H9 (cell line): ENCODE results near the gene GLIPR2. TPM values are rescaled to one million over a fixed set of nuclear protein-coding genes. Genes with fewer than 3 reads are reported as not detected.
"Not testable (repeated sequence)": the region's sequence is repeated elsewhere in the genome, so short reads cannot be mapped to it uniquely, and the experiment has no call there.

ENCODE experiments used
- DNase-seq: peaks from one replicate; pipeline ENCODE4 v3.0.0-alpha.2; 2017
- H2AFZ ChIP-seq: one replicate; pipeline ENCODE4 v1.6.1; 2013; ENCODE audit warnings: mild to moderate bottlenecking, low read length, control low read depth, moderate library complexity
- H2AK5ac ChIP-seq: 2 replicates; pipeline ENCODE4 v1.6.1; 2013; ENCODE audit warnings: low read length, control low read depth, mixed read lengths; ENCODE audit not compliant: insufficient read length
- H2BK120ac ChIP-seq: one replicate; pipeline ENCODE4 v1.6.1; 2013; ENCODE audit warnings: low read depth, mild to moderate bottlenecking, low read length, control low read depth, inconsistent platforms; ENCODE audit not compliant: poor library complexity, severe bottlenecking
- H2BK12ac ChIP-seq: 2 replicates; pipeline ENCODE4 v1.6.1; 2013; ENCODE audit warnings: low read length, control low read depth, mixed read lengths, low read depth; ENCODE audit not compliant: insufficient read length
- H2BK15ac ChIP-seq: 2 replicates; pipeline ENCODE4 v1.6.1; 2013; ENCODE audit warnings: low read depth, low read length, control low read depth
- H2BK20ac ChIP-seq: one replicate; pipeline ENCODE4 v1.6.1; 2013; ENCODE audit warnings: low read depth, mild to moderate bottlenecking, low read length, control low read depth, inconsistent platforms; ENCODE audit not compliant: poor library complexity, severe bottlenecking
- H2BK5ac ChIP-seq: 2 replicates; pipeline ENCODE4 v1.6.1; 2013; ENCODE audit warnings: low read length, control low read depth, mixed read lengths; ENCODE audit not compliant: insufficient read length
- H3K14ac ChIP-seq: 2 replicates; pipeline ENCODE4 v1.6.1; 2013; ENCODE audit warnings: low read length, control low read depth; ENCODE audit not compliant: insufficient read depth
- H3K18ac ChIP-seq: 2 replicates; pipeline ENCODE4 v1.6.1; 2013; ENCODE audit warnings: low read depth, mild to moderate bottlenecking, mixed read lengths, low read length, control low read depth; ENCODE audit not compliant: insufficient read length
- H3K23ac ChIP-seq: 2 replicates; pipeline ENCODE4 v1.6.1; 2013; ENCODE audit warnings: low read length, control low read depth, mixed read lengths, low read depth; ENCODE audit not compliant: insufficient read length
- H3K23me2 ChIP-seq: 2 replicates; pipeline ENCODE4 v1.6.1; 2013; ENCODE audit warnings: low read depth, mild to moderate bottlenecking, mixed read lengths, low read length, control low read depth; ENCODE audit not compliant: insufficient read length, poor library complexity, severe bottlenecking
- H3K27ac ChIP-seq: 2 replicates; pipeline ENCODE4 v1.5.1; 2013; ENCODE audit warnings: low read length, control low read depth, mixed read lengths, low read depth; ENCODE audit not compliant: insufficient read length
- H3K27me3 ChIP-seq: 2 replicates; pipeline ENCODE4 v1.6.1; 2013; ENCODE audit warnings: low read length, control low read depth, inconsistent platforms; ENCODE audit not compliant: insufficient read depth
- H3K4ac ChIP-seq: 2 replicates; pipeline ENCODE4 v1.6.1; 2013; ENCODE audit warnings: low read depth, mild to moderate bottlenecking, control low read depth, inconsistent platforms, low read length, moderate library complexity
- H3K4me1 ChIP-seq: 2 replicates; pipeline ENCODE4 v1.6.1; 2013; ENCODE audit warnings: low read length, control low read depth, inconsistent platforms; ENCODE audit not compliant: insufficient read depth
- H3K4me2 ChIP-seq: 2 replicates; pipeline ENCODE4 v1.6.1; 2013; ENCODE audit warnings: low read length, control low read depth, mixed read lengths; ENCODE audit not compliant: insufficient read length, insufficient read depth
- H3K56ac ChIP-seq: 2 replicates; pipeline ENCODE4 v1.6.1; 2013; ENCODE audit warnings: low read depth, mild to moderate bottlenecking, mixed read lengths, low read length, control low read depth; ENCODE audit not compliant: insufficient read length
- H3K79me1 ChIP-seq: 2 replicates; pipeline ENCODE4 v1.6.1; 2013; ENCODE audit warnings: low read depth, mild to moderate bottlenecking, moderate library complexity, low read length, control low read depth, inconsistent platforms; ENCODE audit not compliant: insufficient read depth, poor library complexity, severe bottlenecking
- H3K79me2 ChIP-seq: 2 replicates; pipeline ENCODE4 v1.6.1; 2013; ENCODE audit warnings: low read length, control low read depth, inconsistent platforms; ENCODE audit not compliant: insufficient read depth
- H3K9ac ChIP-seq: 2 replicates; pipeline ENCODE4 v1.6.1; 2013; ENCODE audit warnings: low read length, control low read depth, mixed read lengths; ENCODE audit not compliant: insufficient read length; ENCODE audit errors: extremely low read depth
- H3K9me3 ChIP-seq: one replicate; pipeline ENCODE4 v1.6.1; 2013; ENCODE audit warnings: low read depth, low read length, inconsistent platforms; ENCODE audit not compliant: control insufficient read depth
- H3T11ph ChIP-seq: one replicate; pipeline ENCODE4 v1.6.1; 2013; ENCODE audit warnings: mild to moderate bottlenecking, low read length, control low read depth, inconsistent platforms
- H4K20me1 ChIP-seq: one replicate; pipeline ENCODE4 v1.6.1; 2013; ENCODE audit not compliant: control insufficient read depth, insufficient read length, insufficient read depth
- H4K5ac ChIP-seq: 2 replicates; pipeline ENCODE4 v1.6.1; 2013; ENCODE audit warnings: low read depth, mild to moderate bottlenecking, mixed read lengths, low read length, control low read depth; ENCODE audit not compliant: insufficient read length
- H4K8ac ChIP-seq: replicated peaks from 2 replicates; pipeline ENCODE4 v1.6.1; 2013; ENCODE audit warnings: low read length, control low read depth, mixed read lengths, low read depth; ENCODE audit not compliant: insufficient read length
- H4K91ac ChIP-seq: 2 replicates; pipeline ENCODE4 v1.6.1; 2013; ENCODE audit warnings: low read depth, mild to moderate bottlenecking, moderate library complexity, mixed read lengths, low read length, control low read depth; ENCODE audit not compliant: insufficient read length
- H3K27ac Mint-ChIP-seq, 3 experiments: 2 replicates in 2 of 3; 3 replicates in 1 of 3; pipeline ENCODE4 v1.8.0; 2020 to 2021; ENCODE audit warnings: mixed read lengths in 3 of 3, mild to moderate bottlenecking in 1 of 3, moderate library complexity in 1 of 3
- H3K27me3 Mint-ChIP-seq: 2 replicates; pipeline ENCODE4 v1.8.0; 2021; ENCODE audit warnings: low read depth, mild to moderate bottlenecking, moderate library complexity, mixed read lengths
- H3K36me3 Mint-ChIP-seq, 3 experiments: 2 replicates in 2 of 3; 3 replicates in 1 of 3; pipeline ENCODE4 v1.8.0; 2020 to 2021; ENCODE audit warnings: low read depth in 3 of 3, mixed read lengths in 3 of 3; ENCODE audit not compliant: insufficient read depth in 1 of 3
- H3K4me1 Mint-ChIP-seq, 2 experiments: 2 replicates each; pipeline ENCODE4 v1.8.0; 2020; ENCODE audit warnings: mixed read lengths in 2 of 2
- H3K4me3 Mint-ChIP-seq, 2 experiments: 2 replicates in 1 of 2; 3 replicates in 1 of 2; pipeline ENCODE4 v1.8.0; 2020 to 2021; ENCODE audit warnings: mild to moderate bottlenecking in 2 of 2, mixed read lengths in 2 of 2, moderate library complexity in 1 of 2
- H3K9me3 Mint-ChIP-seq, 2 experiments: 2 replicates in 1 of 2; 3 replicates in 1 of 2; pipeline ENCODE4 v1.8.0; 2020; ENCODE audit warnings: mild to moderate bottlenecking in 2 of 2, mixed read lengths in 2 of 2, moderate library complexity in 1 of 2
- WGBS: extraction: QIAGEN DNeasy Blood & Tissue Kit; methylation state at CpG from one replicate; pipeline ENCODE4 v1.1.7; 2013; ENCODE audit warnings: missing lambda C conversion rate, low lambda C conversion rate, mixed read lengths; ENCODE audit not compliant: insufficient read length; ENCODE audit errors: extremely low coverage; 5-methylcytosine and 5-hydroxymethylcytosine counted together
- total RNA-seq: library from RNA; stranded (reverse); gene quantifications from 2 replicates; pipeline ENCODE4 v1.2.1, GENCODE V29; 2021
- TF ChIP-seq, protein P1 (sequence below): fragments of 200-600 bp; sonication (generic); conservative IDR thresholded peaks from 3 replicates; pipeline ENCODE4 v1.8.0; 2021; ENCODE audit warnings: antibody characterized with exemption, mild to moderate bottlenecking

GLIPR2 gene
- total RNA-seq, 1 experiment from 2014 or later: 10.0 TPM

GRCh38 chr9:36129139-36129538 is 7.4 kb upstream of the GLIPR2 start:
- H3K9me3 Mint-ChIP-seq: no peaks in the 10 kb centered on the region

DNA sequence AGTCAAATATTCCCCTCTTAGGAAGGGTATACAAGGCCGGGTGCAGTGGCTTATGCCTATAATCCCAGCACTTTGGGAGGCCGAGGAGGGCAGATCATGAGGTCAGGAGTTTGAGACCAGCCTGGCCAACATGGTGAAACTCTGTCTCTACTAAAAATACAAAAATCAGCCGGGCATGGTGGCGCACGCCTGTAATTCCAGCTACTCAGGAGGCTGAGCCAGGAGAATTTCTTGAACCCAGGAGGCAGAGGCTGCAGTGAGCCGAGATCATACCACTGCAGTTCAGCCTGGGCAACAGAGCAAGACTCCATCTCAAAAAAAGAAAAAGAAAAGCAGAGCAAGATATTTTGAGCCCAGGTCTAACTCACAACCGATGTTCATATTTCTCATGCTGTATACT is 4.9 kb upstream of the GLIPR2 start:
- not testable (repeated sequence) for H4K5ac ChIP-seq, H2BK15ac ChIP-seq, H2AK5ac ChIP-seq, H3K23me2 ChIP-seq, H3K27ac ChIP-seq, H3K79me1 ChIP-seq, H3K36me3 Mint-ChIP-seq, H3K79me2 ChIP-seq, H3T11ph ChIP-seq, H3K4ac ChIP-seq, H3K9me3 Mint-ChIP-seq, H3K14ac ChIP-seq, H3K27me3 ChIP-seq, DNase-seq, H3K27ac Mint-ChIP-seq, H2AFZ ChIP-seq, H4K91ac ChIP-seq, H2BK20ac ChIP-seq, H2BK5ac ChIP-seq, H3K9me3 ChIP-seq, H3K4me2 ChIP-seq, H3K9ac ChIP-seq, H3K56ac ChIP-seq, H3K4me1 ChIP-seq, H3K4me3 Mint-ChIP-seq, H3K18ac ChIP-seq, H2BK12ac ChIP-seq, H2BK120ac ChIP-seq, H3K23ac ChIP-seq, H4K8ac ChIP-seq, H4K20me1 ChIP-seq
- Mint-ChIP-seq H3K4me1 (peaks cover 22 to 36% of the 10 kb centered on the region in 2 experiments), H3K27me3 (peaks cover 66% of the 10 kb centered on the region)
- WGBS: no CpG with 5 or more reads among the region's 7 CpGs

More at GRCh38 chr9:36129139-36129538, 7.4 kb upstream of the GLIPR2 start:
- H2BK15ac ChIP-seq: no peak overlapping the region
- no peak overlapping the region for H4K8ac ChIP-seq
- no peaks in the 10 kb centered on the region for H4K20me1 ChIP-seq
- Mint-ChIP-seq H3K27ac (no peak overlapping the region), H3K27me3 (peaks cover 48% of the 10 kb centered on the region), H3K4me3 (no peak overlapping the region), H3K36me3 (no peaks in the 10 kb centered on the region; a peak in 1 of 7 replicates), H3K4me1 (peaks cover 12 to 30% of the 10 kb centered on the region in 2 experiments)
- no peak overlapping the region for H3K9ac ChIP-seq
- DNase-seq: no peak
- no peaks in the 10 kb centered on the region for H3K79me1 ChIP-seq
- H3K4me2 ChIP-seq: no peak overlapping the region
- H2BK5ac ChIP-seq: no peak overlapping the region
- no peak overlapping the region for H4K91ac ChIP-seq
- no peak overlapping the region for H2AFZ ChIP-seq
- H3K9me3 ChIP-seq: no peaks in the 10 kb centered on the region
- no peaks in the 10 kb centered on the region for H3K79me2 ChIP-seq
- no peaks in the 10 kb centered on the region for H3K27me3 ChIP-seq
- H2BK12ac ChIP-seq: no peak overlapping the region
- H4K5ac ChIP-seq: no peak overlapping the region
- no peak overlapping the region for H2BK120ac ChIP-seq
- no peak overlapping the region for H3K14ac ChIP-seq
- H3K56ac ChIP-seq: no peak overlapping the region
- no peak overlapping the region for H3T11ph ChIP-seq
- H2AK5ac ChIP-seq: no peak overlapping the region
- H3K18ac ChIP-seq: no peak overlapping the region
- no peak overlapping the region for H3K23ac ChIP-seq
- peaks cover 2% of the 10 kb centered on the region; the same call in 1 of the 2 replicates for H3K4me1 ChIP-seq
- TF ChIP-seq, protein P1, sequence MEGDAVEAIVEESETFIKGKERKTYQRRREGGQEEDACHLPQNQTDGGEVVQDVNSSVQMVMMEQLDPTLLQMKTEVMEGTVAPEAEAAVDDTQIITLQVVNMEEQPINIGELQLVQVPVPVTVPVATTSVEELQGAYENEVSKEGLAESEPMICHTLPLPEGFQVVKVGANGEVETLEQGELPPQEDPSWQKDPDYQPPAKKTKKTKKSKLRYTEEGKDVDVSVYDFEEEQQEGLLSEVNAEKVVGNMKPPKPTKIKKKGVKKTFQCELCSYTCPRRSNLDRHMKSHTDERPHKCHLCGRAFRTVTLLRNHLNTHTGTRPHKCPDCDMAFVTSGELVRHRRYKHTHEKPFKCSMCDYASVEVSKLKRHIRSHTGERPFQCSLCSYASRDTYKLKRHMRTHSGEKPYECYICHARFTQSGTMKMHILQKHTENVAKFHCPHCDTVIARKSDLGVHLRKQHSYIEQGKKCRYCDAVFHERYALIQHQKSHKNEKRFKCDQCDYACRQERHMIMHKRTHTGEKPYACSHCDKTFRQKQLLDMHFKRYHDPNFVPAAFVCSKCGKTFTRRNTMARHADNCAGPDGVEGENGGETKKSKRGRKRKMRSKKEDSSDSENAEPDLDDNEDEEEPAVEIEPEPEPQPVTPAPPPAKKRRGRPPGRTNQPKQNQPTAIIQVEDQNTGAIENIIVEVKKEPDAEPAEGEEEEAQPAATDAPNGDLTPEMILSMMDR: no peak
- no CpG with 5 or more reads among the region's 12 CpGs for WGBS
- no peak overlapping the region for H2BK20ac ChIP-seq
- H3K23me2 ChIP-seq: no peaks in the 10 kb centered on the region
- H3K4ac ChIP-seq: no peak overlapping the region
- no peak overlapping the region for H3K27ac ChIP-seq
